ENCODE results near the gene SYT9.

Gene SYT9

GRCh38 chr11:7286178-7286577 is 34.5 kb downstream of the SYT9 start:
- no peaks in the 10 kb centered on the region for H3K4me1 ChIP-seq (ENCODE audit: control insufficient read depth, low read length)

GRCh38 chr11:7291100-7291829 is 39.6 kb downstream of the SYT9 start:
- Histone ChIP-seq H3F3A (ENCODE audit: control insufficient read depth, insufficient read depth) (no peaks in the 10 kb centered on the region), H3K4me1 (ENCODE audit: control insufficient read depth, low read length) (no peaks in the 10 kb centered on the region), H3K4me3 (ENCODE audit: low read length) (no peak overlapping the region), H3K4me2 (ENCODE audit: low read length) (no peak overlapping the region), H3K79me2 (ENCODE audit: control insufficient read depth, low read length) (no peaks in the 10 kb centered on the region), H3K27me3 (ENCODE audit: control insufficient read depth, low read length) (no peaks in the 10 kb centered on the region), H3K9me3 (ENCODE audit: control insufficient read depth, insufficient read depth, low read length) (peaks cover under 1% of the 10 kb centered on the region; the same call in 1 of the 2 replicates), H3K9me2 (replicated peaks; ENCODE audit: control insufficient read depth, low read length) (no peaks in the 10 kb centered on the region), H3K36me3 (ENCODE audit: control insufficient read depth, low read length) (no peaks in the 10 kb centered on the region), H4K20me1 (ENCODE audit: control insufficient read depth, insufficient read depth, low read depth, low read length) (no peaks in the 10 kb centered on the region), H3K27ac (ENCODE audit: low read depth, low read length) (no peak overlapping the region)
- no peak for TF ChIP-seq CTCF (IDR thresholded peaks at IDR 0.05; ENCODE audit: low read depth, low read length, poor library complexity, severe bottlenecking)

More at GRCh38 chr11:7286178-7286577, 34.5 kb downstream of the SYT9 start:
- peaks cover 8% of the 10 kb centered on the region; the same call in 1 of the 2 replicates for H3K9me3 ChIP-seq (ENCODE audit: control insufficient read depth, insufficient read depth, low read length)
- no peaks in the 10 kb centered on the region for H3K27me3 ChIP-seq (ENCODE audit: control insufficient read depth, low read length)
- H3K27ac ChIP-seq (ENCODE audit: low read depth, low read length): no peak overlapping the region
- no peaks in the 10 kb centered on the region for H4K20me1 ChIP-seq (ENCODE audit: control insufficient read depth, insufficient read depth, low read depth, low read length)
- no peaks in the 10 kb centered on the region for H3K79me2 ChIP-seq (ENCODE audit: control insufficient read depth, low read length)
- H3K9me2 ChIP-seq (replicated peaks; ENCODE audit: control insufficient read depth, low read length): no peaks in the 10 kb centered on the region
- no peaks in the 10 kb centered on the region for H3K36me3 ChIP-seq (ENCODE audit: control insufficient read depth, low read length)
- H3K4me2 ChIP-seq (ENCODE audit: low read length): no peak overlapping the region
- H3K4me3 ChIP-seq (ENCODE audit: low read length): no peak overlapping the region
- no peaks in the 10 kb centered on the region for H3F3A ChIP-seq (ENCODE audit: control insufficient read depth, insufficient read depth)
- TF ChIP-seq CTCF (IDR thresholded peaks at IDR 0.05; ENCODE audit: low read depth, low read length, poor library complexity, severe bottlenecking): no peak
- TF ChIP-seq EZH2phosphoT487 (IDR thresholded peaks at IDR 0.05; ENCODE audit: borderline replicate concordance, low read length): no peak

- TF ChIP-seq EZH2phosphoT487 (IDR thresholded peaks at IDR 0.05; ENCODE audit: borderline replicate concordance, low read length) (no peak), CTCF (IDR thresholded peaks at IDR 0.05; ENCODE audit: low read depth, low read length, poor library complexity, severe bottlenecking) (no peak)
- Histone ChIP-seq H3K27ac (ENCODE audit: low read depth, low read length) (no peak overlapping the region), H3K79me2 (ENCODE audit: control insufficient read depth, low read length) (no peaks in the 10 kb centered on the region)
Measured at GRCh38 chr11:7292922-7293321, 41.2 kb downstream of the SYT9 start.

More at GRCh38 chr11:7292922-7293321, 41.2 kb downstream of the SYT9 start:
- H3F3A ChIP-seq (ENCODE audit: control insufficient read depth, insufficient read depth): no peaks in the 10 kb centered on the region
- no peaks in the 10 kb centered on the region for H3K36me3 ChIP-seq (ENCODE audit: control insufficient read depth, low read length)
- no peaks in the 10 kb centered on the region for H3K4me1 ChIP-seq (ENCODE audit: control insufficient read depth, low read length)
- H3K9me2 ChIP-seq (replicated peaks; ENCODE audit: control insufficient read depth, low read length): no peaks in the 10 kb centered on the region
- no peak overlapping the region for H3K4me3 ChIP-seq (ENCODE audit: low read length)
- no peaks in the 10 kb centered on the region for H4K20me1 ChIP-seq (ENCODE audit: control insufficient read depth, insufficient read depth, low read depth, low read length)
- H3K27me3 ChIP-seq (ENCODE audit: control insufficient read depth, low read length): no peaks in the 10 kb centered on the region
- H3K9me3 ChIP-seq (ENCODE audit: control insufficient read depth, insufficient read depth, low read length): no peaks in the 10 kb centered on the region
- no peak overlapping the region for H3K4me2 ChIP-seq (ENCODE audit: low read length)
